Ascending aorta (tissue), 2 donors: ENCODE data around the gene SKI. TPM values are rescaled to one million over a fixed set of nuclear protein-coding genes. Genes with fewer than 3 reads are reported as not detected.

ENCODE experiments used
- DNase-seq, 2 donors: peaks; one replicate each; pipeline ENCODE4 v3.0.0-alpha.2; 2019; ENCODE audit warnings: low spot score in 2 of 2
- H3K27ac ChIP-seq, 2 donors: fragments of 200-600 bp; sonication (generic); one replicate each; pipeline ENCODE4 v1.5.1; 2016 to 2017; ENCODE audit warnings: mild to moderate bottlenecking in 1 of 2
- H3K27me3 ChIP-seq: fragments of 200-600 bp; sonication (generic); one replicate; pipeline ENCODE4 v1.5.1; 2017
- H3K36me3 ChIP-seq, 2 donors: fragments of 200-600 bp; sonication (generic); one replicate each; pipeline ENCODE4 v1.5.1; 2016
- H3K4me1 ChIP-seq, 2 donors: fragments of 200-600 bp; sonication (generic); one replicate each; pipeline ENCODE4 v1.5.1; 2016 to 2017; ENCODE audit warnings: mild to moderate bottlenecking in 1 of 2
- H3K4me3 ChIP-seq, 2 donors: fragments of 200-600 bp; sonication (generic); one replicate each; pipeline ENCODE4 v1.5.1; 2016 to 2017; ENCODE audit warnings: mild to moderate bottlenecking in 1 of 2
- H3K9me3 ChIP-seq, 2 donors: fragments of 200-600 bp; sonication (generic); one replicate each; pipeline ENCODE4 v1.5.1; 2016
- intact Hi-C: fragments of 100-400 bp; cut with DNase I; formaldehyde crosslinking; loops from one replicate; pipeline ENCODE4 v1.15.1; 2023
- total RNA-seq: library from RNA; depleted of rRNA; stranded (reverse); fragments of >200 nt; gene quantifications from one replicate; pipeline ENCODE4 v1.1.0, GENCODE V29; 2016
- TF ChIP-seq, protein P1 (sequence below), 3 experiments: fragments of 200-600 bp in 2 of 3; fragments of 450-650 bp in 1 of 3; sonication (generic) in 2 of 3; IDR thresholded peaks; one replicate each; pipeline ENCODE4 v1.5.1; 2016 to 2019; ENCODE audit warnings: antibody characterized with exemption in 3 of 3, mild to moderate bottlenecking in 1 of 3, moderate library complexity in 1 of 3

SKI gene
- total RNA-seq, 1 donor from 2014 or later, result 139 TPM

DNA sequence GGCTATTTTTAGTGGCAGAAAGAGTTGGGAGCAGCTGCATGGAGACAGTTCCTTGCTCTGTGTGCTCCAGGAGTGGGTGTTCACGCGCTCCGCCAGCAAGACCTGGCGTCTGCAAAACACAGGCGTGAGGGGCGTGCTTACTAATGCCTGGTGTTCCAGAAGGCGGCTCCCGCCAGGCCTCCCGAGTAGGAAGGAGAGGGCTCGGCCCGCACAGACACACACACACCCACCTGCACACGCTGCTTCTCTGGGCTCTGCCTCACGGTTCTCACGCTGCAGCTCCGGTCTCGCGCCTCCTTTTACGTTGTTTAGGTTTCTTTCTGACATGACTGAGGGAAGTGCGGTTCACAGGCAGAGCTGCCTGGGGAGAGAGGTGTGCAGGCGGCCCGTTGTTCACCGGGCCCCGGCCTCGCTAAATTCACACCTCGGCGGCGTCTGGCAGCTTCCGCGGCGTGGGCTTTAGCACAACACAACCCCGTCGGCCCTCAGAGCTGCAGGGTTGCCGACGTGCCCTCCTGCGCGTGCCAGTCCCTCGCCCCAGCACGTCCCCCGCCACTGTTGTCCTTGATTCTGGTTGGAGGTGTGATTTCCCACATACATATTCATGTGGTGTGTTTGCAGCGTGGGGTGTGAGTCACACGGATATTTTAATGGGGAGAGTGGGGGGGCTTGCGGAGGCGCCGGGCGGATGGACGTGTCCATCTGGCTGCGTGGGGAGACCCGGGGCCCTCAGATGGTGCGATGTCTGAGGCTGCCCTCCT is 77.0 kb downstream of the SKI start:
- TF ChIP-seq, protein P1, sequence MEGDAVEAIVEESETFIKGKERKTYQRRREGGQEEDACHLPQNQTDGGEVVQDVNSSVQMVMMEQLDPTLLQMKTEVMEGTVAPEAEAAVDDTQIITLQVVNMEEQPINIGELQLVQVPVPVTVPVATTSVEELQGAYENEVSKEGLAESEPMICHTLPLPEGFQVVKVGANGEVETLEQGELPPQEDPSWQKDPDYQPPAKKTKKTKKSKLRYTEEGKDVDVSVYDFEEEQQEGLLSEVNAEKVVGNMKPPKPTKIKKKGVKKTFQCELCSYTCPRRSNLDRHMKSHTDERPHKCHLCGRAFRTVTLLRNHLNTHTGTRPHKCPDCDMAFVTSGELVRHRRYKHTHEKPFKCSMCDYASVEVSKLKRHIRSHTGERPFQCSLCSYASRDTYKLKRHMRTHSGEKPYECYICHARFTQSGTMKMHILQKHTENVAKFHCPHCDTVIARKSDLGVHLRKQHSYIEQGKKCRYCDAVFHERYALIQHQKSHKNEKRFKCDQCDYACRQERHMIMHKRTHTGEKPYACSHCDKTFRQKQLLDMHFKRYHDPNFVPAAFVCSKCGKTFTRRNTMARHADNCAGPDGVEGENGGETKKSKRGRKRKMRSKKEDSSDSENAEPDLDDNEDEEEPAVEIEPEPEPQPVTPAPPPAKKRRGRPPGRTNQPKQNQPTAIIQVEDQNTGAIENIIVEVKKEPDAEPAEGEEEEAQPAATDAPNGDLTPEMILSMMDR (IDR thresholded peaks at IDR 0.05), result no peak
- H3K27me3 ChIP-seq, result no peaks in the 10 kb centered on the region
- H3K4me1 ChIP-seq, result peaks cover 15 to 21% of the 10 kb centered on the region in 2 donors
- intact Hi-C loops, result no loop called here
- no peaks in the 10 kb centered on the region for H3K9me3 ChIP-seq
- no peak overlapping the region for H3K27ac ChIP-seq
- peaks cover 63 to 67% of the 10 kb centered on the region in 2 donors for H3K36me3 ChIP-seq
- H3K4me3 ChIP-seq, result no peak overlapping the region
- no peak for DNase-seq

DNA sequence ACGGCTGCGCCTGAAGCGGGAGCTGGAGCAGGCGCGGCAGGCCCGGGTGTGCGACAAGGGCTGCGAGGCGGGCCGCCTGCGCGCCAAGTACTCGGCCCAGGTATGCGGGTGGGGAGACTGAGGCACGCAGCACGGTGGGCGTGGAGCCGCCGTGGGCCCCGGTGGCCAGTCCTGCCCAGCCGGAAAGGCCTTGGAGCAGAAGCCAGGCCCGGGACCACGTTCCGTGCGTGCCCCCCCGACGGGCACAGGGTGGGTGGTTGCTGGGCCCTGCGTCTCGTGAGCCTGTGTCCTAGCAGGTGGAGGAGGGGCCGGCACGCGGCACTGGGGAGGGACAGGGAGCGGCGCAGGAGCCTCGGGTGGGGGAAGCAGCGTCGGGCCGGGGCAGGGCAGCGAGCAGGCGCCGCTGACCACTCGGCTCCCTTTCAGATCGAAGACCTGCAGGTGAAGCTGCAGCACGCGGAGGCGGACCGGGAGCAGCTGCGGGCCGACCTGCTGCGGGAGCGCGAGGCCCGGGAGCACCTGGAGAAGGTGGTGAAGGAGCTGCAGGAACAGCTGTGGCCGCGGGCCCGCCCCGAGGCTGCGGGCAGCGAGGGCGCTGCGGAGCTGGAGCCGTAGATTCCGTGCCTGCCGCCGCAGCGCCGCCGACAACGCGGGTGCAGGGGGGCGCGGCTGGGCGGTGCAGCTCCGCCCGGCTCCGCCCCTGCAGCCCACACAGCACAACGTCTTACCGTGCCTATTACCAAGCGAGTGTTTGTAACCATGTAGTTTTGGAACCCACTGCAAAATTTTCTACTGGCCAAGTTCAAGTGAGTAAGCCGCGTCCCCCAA is 78.2 kb downstream of the SKI start:
- Histone ChIP-seq H3K9me3 (no peaks in the 10 kb centered on the region), H3K27me3 (no peaks in the 10 kb centered on the region), H3K27ac (no peak overlapping the region), H3K36me3 (peaks cover 63 to 73% of the 10 kb centered on the region in 2 donors), H3K4me1 (peaks cover 3 to 21% of the 10 kb centered on the region in 2 donors), H3K4me3 (no peak overlapping the region)
- TF ChIP-seq, protein P1 (IDR thresholded peaks at IDR 0.05), result no peak
- no peak for DNase-seq
- intact Hi-C loops, result no loop called here

DNA sequence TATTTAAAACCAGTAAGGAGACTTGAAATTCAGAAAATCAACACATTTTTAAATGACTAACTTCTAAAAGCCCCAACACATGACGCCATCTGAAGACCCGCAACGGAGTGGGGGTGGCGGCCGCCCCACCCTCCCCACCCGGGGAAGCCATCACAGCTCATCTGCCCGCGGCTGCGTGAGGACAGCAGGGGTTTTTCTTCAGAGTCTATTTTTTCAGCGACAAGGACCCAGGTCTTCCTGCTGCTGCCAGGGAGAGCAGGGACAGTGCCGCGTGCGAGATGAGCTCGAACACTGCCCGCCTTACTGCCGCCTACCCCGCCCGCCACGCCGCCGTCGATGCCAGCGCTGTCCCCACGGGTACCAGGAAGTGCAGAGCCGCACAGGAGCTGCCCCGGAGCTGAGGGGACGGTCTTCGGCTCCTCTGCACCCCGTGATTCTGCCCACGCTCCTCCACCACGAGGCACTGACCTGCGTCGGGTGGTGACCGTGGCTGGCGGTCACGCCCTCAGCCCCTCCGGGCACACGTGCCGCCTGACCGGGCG is 79.0 kb downstream of the SKI start:
- Histone ChIP-seq H3K27ac (no peak overlapping the region), H3K27me3 (no peaks in the 10 kb centered on the region), H3K36me3 (peaks cover 63 to 73% of the 10 kb centered on the region in 2 donors), H3K4me1 (peaks cover 7 to 22% of the 10 kb centered on the region in 2 donors), H3K4me3 (no peak overlapping the region), H3K9me3 (no peaks in the 10 kb centered on the region)
- intact Hi-C loops, result no loop called here
- DNase-seq, result no peak
- TF ChIP-seq, protein P1 (IDR thresholded peaks at IDR 0.05), result no peak

DNA sequence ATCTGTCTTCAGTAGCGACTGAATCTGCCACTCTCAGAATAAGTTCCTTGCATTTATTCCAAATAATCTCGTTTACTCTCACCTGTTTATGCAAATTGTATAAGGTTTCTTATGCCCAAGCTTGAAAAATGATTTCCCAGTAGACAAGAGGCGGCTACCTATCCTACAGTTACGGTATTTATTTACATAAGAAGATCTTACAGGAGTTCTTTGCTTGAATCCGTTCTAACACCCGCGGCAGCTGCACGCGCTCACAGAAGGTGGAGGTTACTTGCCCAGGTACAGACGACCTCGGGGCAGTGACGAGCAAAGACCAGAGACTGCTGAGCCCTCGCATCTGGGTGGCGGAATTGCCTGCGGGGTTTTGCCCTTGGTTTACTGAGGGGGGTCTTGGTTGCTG is 79.9 kb downstream of the SKI start:
- intact Hi-C loops, result no loop called here

DNA sequence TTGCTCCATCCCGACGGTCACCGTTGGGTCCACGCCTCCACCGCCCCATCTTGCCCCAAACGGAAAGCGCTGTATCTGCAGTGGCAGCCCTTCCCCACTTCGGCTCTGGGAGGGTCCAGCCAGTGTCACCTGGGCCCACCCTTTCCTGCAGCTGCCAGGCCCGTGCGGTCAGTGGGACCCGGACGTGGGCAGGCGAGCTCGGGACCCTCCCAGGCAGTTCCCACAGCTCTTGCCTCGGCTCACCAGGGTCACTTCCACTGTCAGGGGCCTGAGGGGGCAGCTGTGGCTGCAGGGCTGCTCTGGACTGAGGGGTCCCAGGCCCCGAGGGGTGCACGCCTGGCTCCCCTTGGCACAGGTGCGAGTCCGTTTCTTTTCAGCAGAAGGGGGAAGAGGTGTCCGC is 80.7 kb downstream of the SKI start:
- H3K4me1 ChIP-seq, result peaks cover 20 to 39% of the 10 kb centered on the region in 2 donors
- no peak for DNase-seq
- H3K36me3 ChIP-seq, result peaks cover 53 to 62% of the 10 kb centered on the region in 2 donors
- no peaks in the 10 kb centered on the region for H3K9me3 ChIP-seq
- TF ChIP-seq, protein P1 (IDR thresholded peaks at IDR 0.05), result no peak
- peak overlapping the region in 1 of 2 donors; percentile 13 for H3K27ac ChIP-seq
- intact Hi-C loops, result no loop called here
- H3K4me3 ChIP-seq, result no peak overlapping the region
- no peaks in the 10 kb centered on the region for H3K27me3 ChIP-seq

More for the DNA sequence above, 79.9 kb downstream of the SKI start:
- peaks cover 61 to 71% of the 10 kb centered on the region in 2 donors for H3K36me3 ChIP-seq
- no peaks in the 10 kb centered on the region for H3K27me3 ChIP-seq
- no peaks in the 10 kb centered on the region for H3K9me3 ChIP-seq
- TF ChIP-seq, protein P1 (IDR thresholded peaks at IDR 0.05), result no peak
- no peak for DNase-seq
- H3K4me1 ChIP-seq, result peaks cover 15 to 31% of the 10 kb centered on the region in 2 donors
- no peak overlapping the region for H3K4me3 ChIP-seq
- no peak overlapping the region for H3K27ac ChIP-seq
